Panc1 (cell line): Measurements from ENCODE around the gene ADCY9. TPM values are rescaled to one million over a fixed set of nuclear protein-coding genes. Genes with fewer than 3 reads are reported as not detected.

Experiments used
- ATAC-seq: fragments of 200-7000 bp; cut with Tn5 transposase; 2 replicates; pipeline ENCODE4 v1.9.1; 2020; ENCODE audit warnings: mild to moderate bottlenecking, moderate library complexity
- BruUV-seq: library from RNA; stranded (reverse); fragments of 400-500 nt; replicated peaks from 2 replicates; lab custom pipeline; 2021; lab: Mats Ljungman, UMichigan
- CTCF ChIA-PET: fragments of 300-600 bp; sonication (Branson Sonifier 250); formaldehyde crosslinking; loops from one replicate; lab custom pipeline; 2022; ENCODE audit warnings: antibody characterized with exemption; lab: Charles Lee
- POLR2A ChIA-PET: fragments of 300-600 bp; sonication (Branson Sonifier 250); formaldehyde crosslinking; loops from one replicate; lab custom pipeline; 2022; ENCODE audit warnings: antibody characterized with exemption; lab: Charles Lee
- DNase-seq: peaks from one replicate; pipeline ENCODE4 v3.0.0-alpha.2; 2010; ENCODE audit warnings: low read depth, low spot score
- H3K27ac ChIP-seq: 2 replicates; pipeline ENCODE4 v1.5.1; 2011; ENCODE audit warnings: mild to moderate bottlenecking, low read length, inconsistent platforms
- H3K27me3 ChIP-seq: fragments of 200-500 bp; sonication (Bioruptor generic); 2 replicates; pipeline ENCODE4 v1.6.0; 2014; ENCODE audit warnings: low read length, inconsistent platforms; ENCODE audit not compliant: control insufficient read depth, insufficient read depth
- H3K36me3 ChIP-seq: fragments of 200-500 bp; sonication (Bioruptor generic); 2 replicates; pipeline ENCODE4 v1.5.1; 2014; ENCODE audit warnings: inconsistent platforms, mild to moderate bottlenecking, low read length, moderate library complexity; ENCODE audit not compliant: control insufficient read depth, insufficient read depth
- H3K4me1 ChIP-seq: 2 replicates; pipeline ENCODE4 v1.5.1; 2011; ENCODE audit warnings: inconsistent platforms, mild to moderate bottlenecking, low read length, moderate library complexity; ENCODE audit not compliant: control insufficient read depth, insufficient read depth
- H3K4me3 ChIP-seq, 2 experiments: 2 replicates each; pipeline ENCODE4 v1.5.1; 2011 to 2012; ENCODE audit warnings: low read depth in 2 of 2, low read length in 2 of 2, mild to moderate bottlenecking in 2 of 2, inconsistent platforms in 1 of 2, moderate library complexity in 1 of 2
- H3K9me3 ChIP-seq: fragments of 200-500 bp; sonication (Bioruptor generic); 2 replicates; pipeline ENCODE4 v1.5.1; 2014; ENCODE audit warnings: low read depth, mild to moderate bottlenecking, inconsistent platforms, low read length, moderate library complexity; ENCODE audit not compliant: control insufficient read depth, insufficient read depth
- CTCF ChIP-seq: fragments of 450-650 bp; IDR thresholded peaks from 2 replicates; pipeline ENCODE4 v1.5.1; 2017; ENCODE audit warnings: mild to moderate bottlenecking
- POLR2AphosphoS5 ChIP-seq: IDR thresholded peaks from 2 replicates; pipeline ENCODE4 v1.6.1; 2012; ENCODE audit warnings: mild to moderate bottlenecking, low read depth, low read length, moderate library complexity
- REST ChIP-seq, 2 experiments: IDR thresholded peaks; 2 replicates each; pipeline ENCODE4 v1.6.1; 2011 to 2012; ENCODE audit warnings: low read depth in 2 of 2, control low read depth in 1 of 2, low read length in 1 of 2, mild to moderate bottlenecking in 1 of 2, moderate library complexity in 1 of 2; ENCODE audit not compliant: insufficient read depth in 1 of 2
- SIN3A ChIP-seq: IDR thresholded peaks from 2 replicates; pipeline ENCODE4 v1.6.1; 2012; ENCODE audit warnings: low read depth, mild to moderate bottlenecking, low read length, moderate library complexity, borderline replicate concordance; ENCODE audit not compliant: insufficient read depth
- TCF7L2 ChIP-seq: IDR thresholded peaks from 2 replicates; pipeline ENCODE4 v1.6.1; 2011; ENCODE audit warnings: mild to moderate bottlenecking, low read depth, low read length, inconsistent platforms
- in situ Hi-C: cut with HindIII; loops from 2 replicates; pipeline ENCODE4 v1.10.0; 2016; ENCODE audit warnings: low sequenced_read_pairs, low pct_unique_long_range_greater_than_20kb
- intact Hi-C: fragments of 100-400 bp; cut with micrococcal nuclease; formaldehyde crosslinking; loops from one replicate; pipeline ENCODE4 v1.10.0; 2022; ENCODE audit not compliant: unreplicated experiment
- total RNA-seq: library from RNA; stranded (reverse); gene quantifications from one replicate; pipeline ENCODE4 v1.2.1, GENCODE V29; 2021; ENCODE audit not compliant: unreplicated experiment

ADCY9 gene
- total RNA-seq, 1 experiment from 2014 or later, result 29.8 TPM

GRCh38 chr16:4025428-4025827 is 90.8 kb downstream of the ADCY9 start:
- no TSS peak for BruUV-seq
- Histone ChIP-seq H3K4me3 (no peak overlapping the region), H3K36me3 (no peaks in the 10 kb centered on the region), H3K4me1 (peaks cover 7% of the 10 kb centered on the region; the same call in 1 of the 2 replicates), H3K27me3 (no peaks in the 10 kb centered on the region), H3K9me3 (no peaks in the 10 kb centered on the region), H3K27ac (no peak overlapping the region)
- ATAC-seq, result no peak
- POLR2A ChIA-PET, result no interaction called here
- intact Hi-C loops (no loop called here), in situ Hi-C loops (no loop called here)
- TF ChIP-seq SIN3A, result no peak
- TF ChIP-seq REST (IDR thresholded peaks at IDR 0.05; ENCODE audit: insufficient read depth in 1 of 2, low read depth in 2 of 2, low read length in 1 of 2), result no peak
- no peak for TF ChIP-seq CTCF
- TF ChIP-seq POLR2AphosphoS5, result no peak
- TF ChIP-seq TCF7L2, result no peak
- CTCF ChIA-PET, result no interaction called here
- DNase-seq, result no peak

GRCh38 chr16:4021916-4022315 is 94.3 kb downstream of the ADCY9 start:
- intact Hi-C loops, result no loop called here
- TF ChIP-seq CTCF (no peak), POLR2AphosphoS5 (no peak), REST (IDR thresholded peaks at IDR 0.05; ENCODE audit: insufficient read depth in 1 of 2, low read depth in 2 of 2, low read length in 1 of 2) (no peak), TCF7L2 (no peak), SIN3A (no peak)
- no peak overlapping the region for H3K27ac ChIP-seq
- in situ Hi-C loops, result no loop called here
- no peak for DNase-seq
- H3K4me1 ChIP-seq, result peaks cover 19% of the 10 kb centered on the region
- no peak for ATAC-seq
- H3K36me3 ChIP-seq, result no peaks in the 10 kb centered on the region
- H3K9me3 ChIP-seq, result no peaks in the 10 kb centered on the region
- POLR2A ChIA-PET, result interaction anchor here (0.7 kb wide), 1 partner anchor 40 kb away, joined by 3 read pairs; no protein-coding TSS in a partner anchor
- H3K27me3 ChIP-seq, result no peaks in the 10 kb centered on the region
- CTCF ChIA-PET, result no interaction called here
- no peak overlapping the region for H3K4me3 ChIP-seq
- BruUV-seq, result no TSS peak
